DMS 273 (cell line): ENCODE results near the gene MYH13.
A peak's percentile ranks its signal among the peaks of the same experiment; 100 is the strongest.

Experiments
- DNase-seq: peaks from one replicate; lab custom pipeline; 2025; ENCODE audit not compliant: unreplicated experiment; lab: John Stamatoyannopoulos, UW

The MYH13 gene

DNA sequence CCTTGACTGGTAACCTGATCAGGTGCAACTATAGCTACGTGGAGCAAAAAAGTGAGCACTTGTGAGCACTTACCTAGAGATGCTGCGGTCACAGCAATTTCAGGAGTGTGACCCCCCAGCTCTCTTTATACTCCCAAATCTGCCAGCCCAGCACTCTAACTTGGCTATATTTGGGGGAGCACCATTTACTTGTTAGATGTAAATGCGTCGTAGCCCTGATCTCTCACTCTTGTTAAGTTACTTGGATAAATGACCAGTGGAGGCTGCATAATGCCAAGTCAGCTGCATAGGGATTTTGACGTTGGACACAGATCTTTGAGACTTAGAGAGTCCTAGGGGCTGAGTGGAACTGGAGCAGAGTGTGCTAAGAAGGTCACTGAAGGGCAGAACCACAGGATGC lies at the start of gene MYH13:
Gene MYH13 (minus strand): TSS at position 101 of the 400 bp plus-strand sequence. CDS start 8,476 bp downstream, outside the sequence.
- DNase-seq = no peak

DNA sequence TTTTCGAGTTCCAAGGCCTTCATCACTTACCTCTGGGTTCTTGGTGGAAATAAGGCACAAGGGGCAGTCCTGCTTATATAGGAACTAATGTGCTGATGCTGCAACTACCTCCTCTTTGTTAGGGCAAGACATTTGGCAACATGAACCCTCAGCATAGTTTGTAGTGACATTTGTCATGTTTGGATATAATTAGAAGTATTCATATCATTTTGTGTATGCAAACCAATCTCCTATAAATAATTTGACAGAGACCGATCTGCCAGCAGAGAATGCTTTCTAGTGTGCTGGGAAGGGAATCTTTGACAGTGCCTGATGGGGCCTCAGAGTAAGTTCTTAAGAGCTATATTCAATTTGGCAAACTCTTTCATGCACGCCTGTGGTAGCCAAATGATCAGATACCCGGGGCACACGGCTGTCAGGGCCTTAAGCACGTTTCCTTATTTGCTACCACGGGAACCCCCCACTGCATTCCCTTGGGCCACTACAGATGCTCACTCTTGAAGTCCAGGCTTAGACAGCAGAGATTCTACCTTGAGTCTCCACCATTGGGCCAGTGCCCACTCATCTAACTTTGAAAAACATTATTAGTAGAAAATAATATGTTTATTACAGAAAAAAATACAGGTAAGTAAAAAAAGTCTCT lies 49.2 kb upstream of the MYH13 start, which contains the start of gene MYH8:
Gene MYH8 (minus strand): TSS at position 51 of the 643 bp plus-strand sequence. CDS start 1,723 bp downstream, outside the sequence.
- DNase-seq = no peak

DNA sequence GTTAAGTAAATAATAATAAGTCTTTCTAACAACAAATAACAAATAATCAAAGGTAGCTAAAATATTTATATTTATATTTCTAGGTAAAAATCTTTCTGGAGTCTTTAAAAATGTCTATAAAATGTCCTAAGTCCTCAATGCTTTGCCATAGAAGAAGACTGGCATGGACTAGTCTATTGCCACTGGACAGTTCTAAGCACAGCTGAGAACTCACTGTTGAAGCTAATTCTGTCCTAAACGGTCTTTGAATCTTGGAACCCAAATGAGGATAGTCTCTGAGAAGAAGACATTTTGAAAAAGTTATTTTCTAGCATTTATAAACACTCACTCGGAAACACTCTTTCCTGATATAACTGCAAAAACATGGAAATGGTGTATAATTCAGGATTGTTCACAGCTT lies 48.4 kb upstream of the MYH13 start:
- DNase-seq = no peak

DNA sequence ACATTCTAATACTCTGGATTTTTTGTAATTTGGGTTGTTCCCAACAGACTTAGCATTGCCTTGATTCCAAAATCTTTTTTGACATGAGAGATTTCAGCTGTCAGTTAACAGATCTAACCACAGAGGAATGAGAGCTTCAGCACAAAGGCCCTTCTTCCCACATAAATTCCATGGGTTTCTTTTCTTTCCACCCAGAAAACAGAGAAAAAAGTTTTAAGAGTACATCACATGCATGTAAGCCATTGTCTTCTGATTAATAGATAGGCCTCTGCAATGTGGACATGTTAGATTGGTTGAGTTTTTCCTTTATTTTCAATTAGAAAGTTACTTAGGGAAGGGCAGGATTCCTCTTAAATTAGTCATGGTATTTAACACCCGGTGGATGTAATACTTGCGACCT lies 48.0 kb upstream of the MYH13 start:
- no peak for DNase-seq

DNA sequence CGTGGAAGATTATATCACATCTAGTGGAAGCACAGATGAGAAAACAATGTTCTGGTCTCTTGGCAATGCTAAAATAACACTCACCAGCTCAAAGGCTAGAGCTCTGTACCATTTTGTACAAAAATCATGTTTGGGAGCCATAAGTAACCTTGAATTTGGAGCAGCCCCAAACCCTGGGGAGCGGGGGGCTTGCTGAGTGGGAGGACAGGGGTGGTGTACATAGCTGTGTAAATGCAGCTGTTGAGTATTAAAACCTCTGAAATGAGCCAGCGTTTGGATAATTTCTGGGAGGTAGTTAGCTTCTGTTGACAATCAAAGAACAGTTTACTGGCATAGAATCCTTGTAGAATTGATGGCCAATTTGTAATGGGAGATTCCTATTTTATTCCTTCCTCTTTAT lies 44.6 kb upstream of the MYH13 start:
- DNase-seq = no peak

DNA sequence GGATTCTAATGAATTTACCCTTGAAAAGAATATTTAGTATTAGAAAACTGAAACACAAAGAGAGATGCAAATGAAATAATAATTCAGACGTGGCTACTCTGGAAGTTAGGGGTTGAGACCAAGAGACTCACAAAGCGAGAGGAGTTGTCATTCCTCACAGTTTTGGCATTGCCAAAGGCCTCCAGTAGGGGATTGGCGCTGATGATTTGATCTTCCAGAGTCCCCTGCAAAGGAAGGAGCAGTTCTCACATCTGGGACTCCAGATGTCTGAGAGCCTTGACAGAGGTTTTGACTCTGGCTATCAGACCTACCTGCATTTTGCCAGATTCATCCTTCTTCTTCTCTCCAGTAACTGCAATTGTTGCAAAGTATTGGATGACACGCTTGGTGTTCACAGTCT lies 42.4 kb upstream of the MYH13 start:
- DNase-seq = peak; percentile 0

DNA sequence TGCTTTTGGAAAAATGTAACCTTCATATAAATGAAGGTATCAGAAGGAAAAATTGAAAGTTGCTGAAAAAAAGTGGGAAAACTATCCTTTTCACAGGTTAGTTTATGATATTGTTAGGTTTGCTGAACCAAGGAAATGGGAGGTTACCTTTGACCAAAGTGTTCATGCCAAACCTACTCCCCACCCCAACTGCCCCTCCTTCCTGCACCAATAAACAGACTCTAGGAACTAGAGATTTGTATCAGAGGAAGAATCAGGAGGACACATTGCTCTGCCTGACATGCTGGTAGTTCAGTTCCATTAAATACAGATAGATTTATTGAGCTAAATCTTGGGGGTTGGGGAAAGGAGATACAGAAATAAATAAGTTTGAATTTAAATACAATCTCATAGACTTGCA lies 30.8 kb upstream of the MYH13 start:
- DNase-seq = no peak

DNA sequence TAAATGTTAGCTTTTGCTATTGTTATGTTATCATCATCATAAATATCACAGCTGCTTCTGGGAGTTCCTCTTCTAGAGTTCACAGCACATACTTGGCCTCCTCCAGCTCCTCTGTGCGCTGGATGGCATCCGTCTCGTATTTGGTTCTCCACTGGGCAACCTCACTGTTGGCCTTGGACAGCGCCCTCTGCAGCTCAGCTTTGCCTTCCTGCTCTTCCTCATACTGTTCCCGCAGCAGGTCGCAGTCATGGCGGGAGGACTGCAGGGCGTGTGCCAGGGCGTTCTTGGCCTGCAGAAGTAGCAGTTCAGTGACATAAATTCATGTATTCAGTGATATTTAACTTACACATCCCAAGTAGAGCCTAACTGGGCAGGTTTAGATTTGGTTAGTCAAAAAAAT lies 25.5 kb upstream of the MYH13 start:
- DNase-seq = no peak

DNA sequence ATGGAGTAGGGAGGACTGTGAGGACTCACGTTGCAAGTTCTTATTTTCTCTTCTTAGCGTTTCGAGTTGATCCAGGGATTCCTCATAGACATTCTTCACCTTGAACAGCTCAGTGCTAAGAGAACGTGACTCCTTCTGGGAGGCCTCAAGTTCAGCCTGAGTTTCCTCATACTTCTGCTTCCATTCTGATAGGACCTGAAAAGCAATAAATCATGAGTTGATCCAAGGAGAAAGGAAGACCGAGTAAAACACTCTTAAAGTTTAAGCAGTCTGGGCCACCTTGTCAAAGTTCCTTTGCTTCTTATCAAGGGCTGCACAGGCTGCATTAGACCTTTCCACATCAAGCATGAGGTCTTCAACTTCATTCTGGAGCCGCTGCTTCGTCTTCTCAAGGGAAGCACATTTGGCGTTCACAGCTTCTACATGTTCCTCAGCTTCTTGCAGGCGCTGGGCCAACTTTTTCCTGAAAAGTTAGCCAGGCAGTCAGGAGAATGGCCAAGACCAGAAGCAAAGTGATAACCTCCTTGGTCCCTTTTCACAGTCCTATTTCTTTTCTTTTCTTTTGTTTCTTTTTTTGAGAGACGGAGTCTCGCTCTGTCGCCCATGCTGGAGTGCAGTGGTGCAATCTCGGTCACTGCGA lies 23.8 kb upstream of the MYH13 start:
- DNase-seq = no peak

DNA sequence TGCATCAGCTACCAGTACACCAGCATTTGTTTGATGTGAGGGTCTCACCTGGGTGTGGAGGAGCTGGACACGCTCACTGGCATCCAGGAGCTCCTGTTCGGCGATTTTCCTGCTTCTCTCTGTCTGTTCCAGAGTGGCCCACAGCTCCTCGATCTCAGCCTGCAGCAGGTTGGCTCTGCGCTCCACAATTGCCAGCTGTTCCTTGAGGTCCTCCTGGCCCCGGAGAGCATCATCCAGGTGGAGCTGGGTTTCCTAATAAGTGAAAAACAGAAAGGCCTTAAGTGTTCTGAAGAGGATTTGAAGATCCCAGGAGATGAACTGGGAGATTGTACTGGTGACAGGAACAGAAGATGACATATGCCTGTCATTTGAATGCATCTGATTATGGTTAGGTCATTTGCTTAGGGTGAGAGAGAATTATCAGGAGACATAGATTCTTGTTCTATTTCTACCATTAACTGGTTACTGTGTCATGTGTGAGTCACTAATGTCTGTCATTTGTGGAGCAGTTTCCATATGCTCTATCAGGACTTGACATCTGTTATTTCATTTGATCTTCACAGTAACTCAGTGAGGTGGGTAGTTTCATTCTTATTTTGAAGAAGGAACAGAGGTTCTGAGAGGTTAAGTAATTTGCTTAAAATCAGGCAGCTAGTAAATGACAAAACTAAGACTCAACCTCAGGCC lies 21.5 kb upstream of the MYH13 start:
- DNase-seq = no peak

DNA sequence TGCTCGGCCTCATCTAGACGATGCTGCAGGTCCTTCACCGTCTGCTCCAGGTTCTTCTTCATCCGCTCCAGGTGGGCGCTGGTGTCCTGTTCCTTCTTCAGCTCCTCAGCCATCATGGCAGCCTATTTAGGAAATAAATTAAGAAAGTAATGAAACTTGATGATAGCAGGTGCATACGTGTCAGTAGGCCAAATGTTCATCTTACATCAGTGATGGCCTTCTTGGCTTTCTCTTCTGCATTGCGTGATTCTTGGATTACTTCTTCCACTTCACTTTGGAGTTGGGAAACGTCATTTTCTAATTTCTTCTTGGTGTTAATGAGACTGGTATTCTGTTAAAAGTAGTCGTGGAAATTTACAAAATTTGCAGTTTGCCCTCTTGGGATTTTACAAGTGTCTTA lies 20.1 kb upstream of the MYH13 start:
- no peak for DNase-seq

DNA sequence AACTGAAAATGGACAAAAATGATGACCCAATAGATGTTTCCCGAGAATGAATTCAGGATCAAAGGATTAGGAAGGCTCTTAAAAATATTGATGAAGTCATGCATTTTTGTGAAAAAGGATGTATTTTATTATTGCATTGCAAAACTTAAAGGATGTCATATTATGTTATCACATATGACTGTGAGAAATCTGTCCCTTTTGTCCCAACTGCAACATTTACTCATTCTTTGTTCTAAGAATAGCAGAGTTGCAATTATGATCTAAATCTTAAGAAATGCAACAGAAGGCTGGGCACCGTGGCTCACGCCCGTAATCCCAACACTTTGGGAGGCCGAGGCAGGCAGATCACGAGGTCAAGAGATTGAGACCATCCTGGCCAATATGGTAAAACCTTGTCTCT lies 13.1 kb upstream of the MYH13 start:
- no peak for DNase-seq

DNA sequence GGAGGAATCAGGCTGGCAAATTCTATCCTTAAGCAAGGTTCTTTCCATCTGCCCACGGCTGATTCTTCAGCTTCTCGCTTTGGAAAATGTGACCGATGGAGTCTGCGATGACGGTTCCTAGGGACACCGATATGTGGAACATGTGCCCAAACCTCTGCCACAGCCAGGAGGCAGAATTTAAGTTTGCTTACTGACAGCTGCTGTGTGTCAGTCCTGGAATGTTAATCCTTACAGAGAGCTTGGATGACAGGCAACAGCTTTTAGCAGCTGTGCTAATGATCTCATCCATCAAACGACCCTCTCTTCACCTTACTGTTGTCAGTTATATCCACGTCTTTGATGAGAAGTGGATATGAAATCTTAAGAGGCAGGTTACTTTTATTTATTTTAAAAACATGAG lies 11.4 kb upstream of the MYH13 start:
- DNase-seq = no peak

DNA sequence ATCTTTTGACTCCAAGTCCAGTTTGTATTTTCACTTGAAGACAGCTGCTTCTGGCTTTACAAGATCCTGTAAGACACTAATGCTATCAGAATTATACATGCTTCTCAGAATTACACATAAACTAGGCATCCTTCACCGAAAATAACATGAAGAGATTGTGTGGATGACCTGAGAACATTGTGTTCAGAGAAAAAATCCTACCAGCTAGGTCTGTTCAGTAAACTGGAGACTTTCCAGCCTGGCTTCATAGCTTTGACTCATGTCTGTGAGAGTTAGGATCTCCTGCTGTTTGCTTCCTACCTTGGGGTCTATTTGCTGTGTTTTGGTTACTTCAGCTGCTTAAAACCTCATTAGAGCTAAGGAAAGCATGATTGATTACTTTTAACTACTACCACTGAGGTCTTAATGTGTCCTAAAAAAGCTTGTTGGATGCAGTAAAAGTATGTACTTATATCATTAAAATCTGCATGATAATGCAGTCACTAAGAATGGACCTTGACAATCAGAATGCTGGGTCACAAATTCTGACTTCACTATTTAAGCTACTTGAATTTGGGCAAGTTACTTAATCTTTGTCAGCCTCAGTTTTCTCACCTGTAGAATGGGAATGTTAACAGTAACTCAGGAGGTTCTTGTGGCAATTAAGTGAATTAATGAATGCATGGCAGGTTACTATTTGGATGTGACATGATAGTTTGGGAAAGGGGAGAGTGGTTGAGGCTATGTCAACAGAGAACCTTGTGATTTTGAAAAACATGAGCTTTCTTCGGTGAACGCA lies 8.0 kb upstream of the MYH13 start:
- DNase-seq = no peak

DNA sequence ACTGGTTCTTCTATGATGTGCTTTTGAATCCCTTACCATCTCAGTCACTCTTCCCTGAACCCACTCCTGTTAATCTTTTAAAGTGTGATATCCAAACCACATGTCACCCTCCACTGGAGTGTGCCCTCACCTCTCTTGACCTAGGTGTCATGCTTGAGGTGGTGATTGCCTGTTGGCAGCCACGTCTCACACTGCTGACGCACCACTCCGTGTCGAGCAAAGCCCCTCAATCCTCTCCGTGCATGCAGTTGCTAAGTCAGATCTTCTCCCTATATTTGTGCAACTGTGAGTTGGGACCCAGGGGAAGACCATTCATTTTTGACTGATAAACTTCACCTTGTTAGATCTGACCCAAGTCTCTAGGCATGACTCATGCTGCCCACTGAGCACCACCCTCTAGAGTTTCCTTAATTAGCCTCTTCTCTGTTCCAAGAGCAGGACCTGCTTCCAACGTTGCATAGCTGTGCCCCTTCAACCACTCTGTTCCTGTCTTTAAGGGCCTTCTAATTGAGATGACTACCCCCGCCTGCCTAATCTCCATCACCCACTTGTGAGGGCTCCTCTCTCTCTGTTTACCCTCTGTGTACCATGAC lies 2.7 kb downstream of the MYH13 start:
- DNase-seq = no peak

DNA sequence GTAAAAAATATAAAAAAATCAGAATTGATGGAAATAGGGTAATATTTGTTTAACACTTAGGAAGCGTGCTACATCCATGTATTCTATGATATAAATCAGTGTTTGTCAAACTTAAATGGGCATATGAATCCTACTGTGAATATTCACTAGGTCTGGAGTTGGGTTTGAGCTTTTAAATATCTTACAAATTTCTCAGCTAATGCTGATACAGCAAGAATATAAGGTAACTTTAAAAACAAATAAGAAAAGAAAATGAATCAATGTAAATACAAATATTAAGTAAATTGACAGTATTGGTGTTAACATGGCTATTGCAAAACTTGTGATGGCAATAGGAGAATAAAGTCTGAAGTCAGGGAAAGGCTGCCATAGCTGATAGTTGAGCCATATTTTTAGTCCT lies 3.6 kb downstream of the MYH13 start:
- no peak for DNase-seq

DNA sequence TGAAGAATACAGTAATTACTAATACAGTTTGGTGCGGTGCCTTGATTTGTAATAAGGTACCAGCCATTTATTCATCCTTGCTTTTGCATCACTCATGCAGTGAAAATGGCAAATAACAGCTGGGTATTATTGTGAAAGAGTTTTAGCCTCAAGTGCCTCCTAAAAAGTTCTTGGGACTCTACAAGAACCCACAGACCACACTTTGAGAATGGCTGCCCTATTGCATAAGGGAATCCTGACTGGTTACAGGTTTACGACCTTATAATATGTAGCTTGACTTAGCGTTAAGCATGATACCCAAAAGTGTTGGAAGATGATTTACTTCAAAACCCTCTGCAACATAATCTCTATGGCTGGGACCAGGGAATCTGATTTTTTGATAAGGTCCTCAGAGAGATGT lies 4.2 kb downstream of the MYH13 start:
- no peak for DNase-seq

DNA sequence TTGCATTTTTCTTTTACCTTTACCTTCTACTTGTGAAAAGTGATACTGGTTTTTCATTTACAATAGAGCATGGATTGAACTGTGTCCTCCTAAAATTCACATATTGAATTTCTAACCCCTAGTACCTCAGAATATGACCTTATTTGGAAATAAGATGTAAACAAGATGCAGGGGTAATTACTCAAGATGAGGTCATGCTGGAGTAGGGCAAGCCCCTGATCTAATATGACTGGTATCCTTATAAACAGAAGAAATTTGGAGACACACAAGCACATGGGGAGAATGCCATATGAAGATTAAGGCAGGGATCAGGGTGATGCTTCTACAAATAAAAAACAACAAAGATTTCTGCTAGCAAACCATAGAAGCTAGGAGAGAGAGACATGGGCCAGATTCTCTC lies 12.2 kb downstream of the MYH13 start:
- no peak for DNase-seq

DNA sequence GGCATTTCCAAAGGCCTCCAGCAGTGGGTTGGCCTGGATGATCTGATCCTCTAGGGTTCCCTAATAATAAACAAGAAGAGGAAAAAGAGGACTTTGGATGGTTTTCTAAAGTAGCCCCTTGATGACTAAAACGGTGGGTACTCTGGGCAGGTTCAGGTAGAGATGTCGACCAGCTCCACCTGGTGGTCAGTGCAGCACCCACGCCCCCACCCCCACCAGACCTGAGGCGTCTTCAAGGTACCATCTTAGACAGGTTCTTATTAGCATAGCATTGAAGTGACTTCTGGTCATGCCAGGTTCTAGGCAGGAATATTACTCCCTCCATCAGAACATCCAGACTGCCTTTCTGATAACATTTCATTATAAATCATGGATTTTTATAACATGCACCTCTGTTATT lies 15.0 kb downstream of the MYH13 start:
- DNase-seq = peak; percentile 8

DNA sequence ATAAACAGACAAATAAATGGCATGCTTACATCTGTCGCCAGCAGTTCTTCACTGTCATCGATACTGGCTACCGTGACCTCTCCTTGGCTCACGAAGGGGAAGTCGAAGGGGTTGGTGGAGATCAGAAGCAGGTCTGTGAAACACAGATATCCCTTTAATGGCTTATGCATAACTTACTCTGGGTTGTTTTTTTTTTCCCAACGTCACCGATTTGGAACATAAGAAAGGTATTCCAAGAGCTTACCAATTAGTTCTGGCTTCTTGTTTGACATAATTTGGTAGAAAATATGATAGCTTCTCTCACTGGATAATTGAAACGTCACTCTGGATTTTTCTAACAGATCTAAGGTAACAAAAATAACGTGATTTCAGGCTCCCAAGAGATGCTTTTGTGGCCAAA lies 18.2 kb downstream of the MYH13 start:
- DNase-seq = no peak

DNA sequence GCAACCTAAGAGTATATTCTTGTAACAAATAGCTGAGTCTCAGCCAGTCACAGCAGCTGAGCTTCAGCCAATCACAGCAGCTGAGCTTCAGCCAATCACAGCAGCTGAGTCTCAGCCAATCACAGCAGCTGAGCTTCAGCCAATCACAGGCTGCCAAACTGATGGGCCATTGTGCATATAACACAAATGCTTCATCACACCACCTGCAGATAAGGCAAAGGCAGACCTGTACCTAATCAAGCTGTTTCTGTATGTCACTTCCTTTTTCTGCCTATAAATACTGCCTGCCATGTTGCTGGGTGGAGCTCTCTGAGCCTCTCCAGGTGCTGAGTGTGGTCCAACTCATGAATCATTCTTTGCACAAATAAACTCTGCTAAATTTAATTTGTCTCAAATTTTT lies 19.9 kb downstream of the MYH13 start:
- no peak for DNase-seq
